NCI-H526 (cell line): ENCODE results near the gene DDX49.

Experiments used
- DNase-seq, 2 experiments: peaks; one replicate each; lab custom pipeline; 2025; lab: John Stamatoyannopoulos, UW

DDX49 gene

DNA sequence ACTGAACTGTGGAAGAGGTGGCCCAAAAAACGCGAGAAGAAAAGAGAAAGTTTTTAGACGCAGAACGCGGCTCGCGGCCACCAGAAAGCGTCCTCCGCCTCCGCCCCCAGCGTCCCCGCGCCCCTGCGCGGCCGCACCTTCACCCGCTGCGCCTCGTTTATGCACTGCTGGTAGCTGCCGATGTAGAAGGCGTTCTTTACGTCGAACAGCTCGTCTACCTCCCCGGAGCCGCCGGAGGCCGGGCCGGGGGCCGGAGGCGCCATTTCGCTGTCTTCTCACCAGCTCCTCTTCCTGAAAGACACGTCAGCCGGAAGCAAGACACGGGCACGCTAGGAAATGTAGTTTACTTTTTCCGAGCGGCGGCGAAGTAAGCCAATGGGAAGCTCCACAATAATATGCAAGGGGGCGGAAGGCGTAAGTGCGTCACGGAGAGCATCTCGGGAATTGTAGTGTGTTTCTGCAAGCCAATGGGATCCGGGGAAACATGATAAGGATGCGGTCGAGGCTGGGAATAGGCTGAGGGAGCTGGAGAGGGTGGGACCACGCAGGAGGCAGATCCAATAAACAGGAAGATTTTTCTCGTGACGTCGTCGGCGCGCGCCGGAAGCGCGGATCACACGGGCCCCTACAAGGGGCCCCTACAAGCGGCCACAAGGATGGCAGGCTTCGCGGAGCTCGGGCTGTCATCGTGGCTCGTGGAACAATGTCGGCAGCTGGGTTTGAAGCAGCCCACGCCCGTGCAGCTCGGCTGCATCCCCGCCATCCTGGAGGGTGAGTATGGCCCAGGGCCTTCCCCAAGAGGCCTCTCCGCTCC is at the start of gene DDX49, which contains the start of gene COPE:
DDX49 (plus strand) TSS at position 630 of the 814 bp plus-strand sequence; CDS start at position 657, 27 bp downstream.
COPE (minus strand) TSS at position 302 of the 814 bp plus-strand sequence; CDS start at position 263, 39 bp downstream.
- peak; percentile 97 to 99 for DNase-seq

DNA sequence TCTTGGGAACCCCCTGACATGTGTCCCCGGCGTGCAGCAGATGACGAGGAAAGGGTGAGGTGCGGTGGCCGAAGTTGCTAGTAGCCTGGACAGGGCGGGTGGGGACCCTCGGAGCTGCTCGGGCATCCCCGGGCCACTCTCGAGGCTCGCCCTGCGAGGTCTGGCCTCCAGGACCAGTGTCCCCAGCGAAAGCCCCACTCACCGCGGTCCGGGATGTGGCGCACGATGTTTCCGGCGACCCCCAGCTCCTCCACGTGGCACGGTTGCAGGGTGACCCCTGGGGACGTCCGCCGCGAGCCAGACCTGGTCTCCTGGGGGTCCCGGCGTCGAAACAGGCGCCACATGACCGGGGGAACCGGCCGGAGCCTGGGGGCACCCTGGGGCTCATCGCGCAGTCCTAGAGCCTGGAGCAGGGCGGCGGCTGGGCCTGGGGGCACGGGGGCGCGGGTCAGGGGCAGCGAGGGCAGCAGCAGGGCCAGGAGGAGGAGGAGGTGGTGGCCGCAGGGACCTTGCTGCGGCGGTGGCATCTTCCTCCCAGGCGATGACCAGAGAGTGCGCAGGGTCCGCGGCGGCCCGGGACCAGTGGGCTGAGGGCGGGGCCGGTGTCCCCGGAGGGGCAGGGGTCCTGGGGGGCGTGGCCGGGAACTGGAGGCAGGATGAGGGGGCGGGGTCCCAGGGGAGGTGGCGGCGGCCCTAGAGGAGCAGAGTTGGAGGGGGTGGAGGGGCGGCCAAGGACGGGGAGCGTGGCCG is 49.6 kb upstream of the DDX49 start:
- no peak for DNase-seq

GRCh38 chr19:18870531-18871172 is 48.9 kb upstream of the DDX49 start:
- DNase-seq = no peak

- DNase-seq = no peak
Observed at GRCh38 chr19:18871543-18871942, 48.0 kb upstream of the DDX49 start.

- DNase-seq = no peak
Observed at GRCh38 chr19:18875726-18876125, 43.8 kb upstream of the DDX49 start.

DNA sequence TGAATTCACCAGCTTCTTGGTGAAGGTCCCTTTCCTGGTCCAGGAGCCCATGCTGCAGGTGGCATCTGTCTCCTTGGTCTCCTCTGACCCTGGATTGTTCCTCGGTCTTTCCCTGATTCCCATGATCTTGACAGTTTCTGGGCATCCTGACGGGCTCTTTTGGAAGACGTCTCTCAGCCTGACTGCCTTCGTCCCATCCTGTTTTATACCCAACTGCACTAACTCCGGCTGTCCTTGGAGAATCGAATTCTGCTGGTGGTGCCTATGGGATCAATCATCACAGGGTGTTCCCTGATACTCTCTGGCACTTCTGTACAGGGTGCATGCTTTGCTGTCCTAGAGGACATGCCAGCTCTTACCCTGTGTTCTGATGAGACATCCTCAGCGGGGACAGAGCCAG is 42.6 kb upstream of the DDX49 start:
- DNase-seq = no peak

GRCh38 chr19:18878058-18878797 is 41.3 kb upstream of the DDX49 start:
- no peak for DNase-seq

DNA sequence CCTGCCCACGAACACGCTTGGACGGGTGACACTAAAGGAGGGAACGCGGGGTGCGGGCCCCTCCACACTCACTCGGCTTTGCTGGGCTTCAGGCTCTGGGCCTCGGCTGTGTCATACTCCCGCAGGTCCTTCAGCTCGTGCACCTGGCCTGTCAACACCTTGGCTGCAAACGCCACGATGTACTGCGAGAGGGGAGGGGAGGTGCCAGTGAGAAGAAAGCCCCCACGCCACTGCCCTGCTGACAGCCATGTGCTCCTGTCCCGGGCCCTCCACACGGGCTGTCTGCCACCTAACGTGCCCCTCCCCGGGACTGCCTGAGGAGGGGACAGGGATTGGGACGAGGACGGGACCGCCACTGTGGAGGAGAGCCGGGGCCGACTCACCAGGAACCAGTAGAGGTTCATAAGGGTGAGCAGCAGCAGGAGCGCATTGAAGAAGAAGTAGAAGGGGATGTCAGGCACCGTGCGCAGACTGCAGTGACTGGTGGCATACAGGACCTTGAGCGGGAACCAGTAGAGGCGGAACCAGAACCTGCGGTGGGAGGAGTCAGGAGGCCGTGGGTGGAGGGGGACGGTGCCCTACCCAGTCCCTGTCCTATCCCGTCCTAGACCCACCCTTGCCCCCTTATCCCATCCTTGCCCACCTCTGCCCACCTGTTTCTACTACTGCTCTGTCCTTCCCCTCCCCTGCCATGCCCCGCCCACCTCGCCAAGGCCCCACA is 40.5 kb upstream of the DDX49 start:
- peak in 1 of 2 experiments; percentile 23 for DNase-seq

- DNase-seq = peak; percentile 67 to 80
Observed at GRCh38 chr19:18879579-18880373, 39.7 kb upstream of the DDX49 start.

DNA sequence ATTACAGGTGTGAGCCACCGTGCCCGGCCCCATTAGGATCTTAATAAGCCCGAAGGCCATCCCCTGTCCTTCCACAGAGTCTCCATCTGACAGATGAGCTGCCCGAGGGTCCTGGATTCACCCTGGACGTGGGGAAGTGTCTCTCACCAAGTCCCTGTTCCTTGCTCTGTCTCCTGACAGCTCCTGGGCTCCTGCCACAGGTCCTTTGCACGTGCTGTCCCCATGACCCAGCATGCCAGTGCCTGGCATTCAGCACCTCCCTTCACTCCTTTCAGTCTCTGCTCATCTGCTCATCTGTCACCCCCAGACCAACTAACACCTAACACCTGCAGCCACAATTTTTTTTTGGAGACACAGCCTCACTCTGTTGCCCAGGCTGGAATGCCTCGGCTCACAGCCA is 38.0 kb upstream of the DDX49 start:
- DNase-seq = no peak

GRCh38 chr19:18883526-18884304 is 35.8 kb upstream of the DDX49 start:
- DNase-seq = no peak

DNA sequence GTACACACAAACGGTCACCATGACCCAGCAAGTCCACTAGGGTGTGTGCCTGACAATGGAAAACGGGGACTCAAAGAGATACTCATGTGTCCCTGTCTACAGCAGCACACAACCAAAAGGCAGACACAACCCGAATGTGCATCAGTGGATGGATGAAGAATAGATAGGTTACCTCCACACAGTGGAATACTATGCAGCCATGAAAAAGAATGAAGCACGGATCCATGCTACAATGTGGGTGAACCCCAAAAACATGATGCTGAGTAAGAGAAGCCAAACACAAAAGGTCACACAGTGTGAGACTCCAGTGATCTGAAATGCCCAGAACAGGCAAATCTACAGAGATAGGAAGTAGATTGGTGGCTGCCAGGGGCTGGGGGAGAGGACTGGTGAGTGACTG is 32.5 kb upstream of the DDX49 start:
- no peak for DNase-seq

DNA sequence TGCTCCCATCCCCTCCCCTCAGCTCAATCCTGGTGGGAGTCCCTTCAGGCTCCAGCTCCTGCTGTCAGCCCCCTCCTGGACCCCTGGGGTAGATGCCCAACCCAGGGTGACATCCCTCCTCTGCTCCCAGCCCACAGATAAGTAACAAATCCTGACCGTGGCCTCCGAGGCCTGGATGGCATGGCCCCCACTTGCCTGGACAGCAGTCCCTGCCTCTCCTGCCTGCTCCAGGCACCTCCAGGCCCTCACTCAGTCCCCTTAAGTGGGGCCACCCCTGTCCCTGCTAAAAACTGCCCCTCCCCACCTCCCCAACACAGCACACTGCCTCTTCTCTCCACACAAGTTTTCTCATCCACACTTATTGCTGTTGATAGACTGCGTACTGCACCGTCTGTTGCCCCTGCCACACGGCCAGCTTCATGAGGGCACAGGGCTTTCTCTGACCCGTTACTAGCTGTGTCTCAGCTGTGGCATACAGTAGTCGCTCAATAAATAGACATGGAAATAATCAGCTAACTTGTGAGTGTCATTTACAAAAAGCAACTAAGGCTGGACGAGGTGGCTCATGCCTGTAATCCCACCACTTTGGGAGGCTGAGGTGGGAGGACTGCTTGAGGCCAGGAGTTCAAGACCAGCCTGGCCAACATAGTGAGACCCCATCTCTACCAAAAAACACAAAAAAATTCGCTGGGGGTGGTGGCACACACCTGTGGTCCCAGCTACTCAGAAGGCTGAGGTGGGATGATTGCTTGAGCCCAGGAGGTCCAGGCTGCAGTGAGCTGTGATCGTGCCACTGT is 29.4 kb upstream of the DDX49 start:
- DNase-seq = no peak

- DNase-seq = no peak
Observed at GRCh38 chr19:18893587-18894253, 25.8 kb upstream of the DDX49 start.

DNA sequence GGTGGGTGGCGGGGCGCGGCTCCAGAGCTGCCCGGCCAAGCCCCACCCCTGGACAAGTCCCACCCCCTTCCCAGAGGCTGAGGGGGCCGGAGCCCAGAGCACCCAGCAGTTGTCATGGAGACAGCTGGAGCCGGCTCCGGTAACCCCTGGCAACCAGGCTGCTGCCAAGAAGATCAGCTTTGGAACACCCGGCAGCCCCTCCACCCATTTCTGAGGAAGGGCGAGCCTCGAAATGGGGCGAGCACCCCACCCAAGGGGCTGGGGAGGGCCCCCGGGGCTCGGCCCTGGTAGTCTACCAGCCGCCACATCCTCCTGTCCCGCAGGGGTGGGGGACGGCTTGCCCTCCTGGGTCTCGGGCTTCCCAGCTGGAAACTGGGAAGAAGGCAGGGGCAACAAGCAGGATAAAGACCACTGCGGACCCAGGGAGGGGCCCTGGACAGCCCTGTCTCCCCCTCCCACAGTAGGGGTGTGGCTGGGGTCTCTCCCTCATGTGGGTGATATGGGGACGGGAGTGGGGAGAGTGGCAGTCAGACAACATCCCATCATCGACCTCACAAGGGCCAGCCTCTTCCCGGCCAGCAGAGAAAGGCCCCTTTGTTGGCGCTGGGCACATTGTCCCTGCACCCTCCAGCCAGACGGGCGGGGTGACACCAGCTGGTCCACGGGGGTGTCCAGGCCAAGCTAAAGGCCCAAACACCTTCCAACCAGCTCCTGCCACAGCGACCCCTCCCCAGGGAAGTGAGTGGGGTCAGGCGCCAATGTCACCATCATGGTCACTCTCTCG is 25.1 kb upstream of the DDX49 start:
- DNase-seq = peak; percentile 9 to 47

GRCh38 chr19:18895038-18895823 is 24.3 kb upstream of the DDX49 start:
- peak in 1 of 2 experiments; percentile 47 for DNase-seq
